IMR-90 (cell line): ENCODE data around the gene FRMPD4.

Source experiments
- CHD1 ChIP-seq: IDR thresholded peaks from 2 replicates; pipeline ENCODE4 v1.6.1; 2012; ENCODE audit warnings: low read depth, low read length, improper control_type of control experiment
- MAFK ChIP-seq: IDR thresholded peaks from 2 replicates; pipeline ENCODE4 v1.6.1; 2012; ENCODE audit warnings: low read depth, low read length, improper control_type of control experiment
- MAZ ChIP-seq: IDR thresholded peaks from 2 replicates; pipeline ENCODE4 v1.6.1; 2012; ENCODE audit warnings: low read depth, mild to moderate bottlenecking, low read length, improper control_type of control experiment, moderate library complexity, borderline replicate concordance
- POLR2A ChIP-seq: IDR thresholded peaks from 2 replicates; pipeline ENCODE4 v1.6.1; 2012; ENCODE audit warnings: mild to moderate bottlenecking, low read depth, low read length
- RAD21 ChIP-seq: IDR thresholded peaks from 2 replicates; pipeline ENCODE4 v1.6.1; 2012; ENCODE audit warnings: low read length, improper control_type of control experiment
- RFX5 ChIP-seq: IDR thresholded peaks from 2 replicates; pipeline ENCODE4 v1.8.0; 2012; ENCODE audit warnings: low read depth, mild to moderate bottlenecking, low read length, moderate library complexity
- SMC3 ChIP-seq: fragments of 150-350 bp; IDR thresholded peaks from 2 replicates; pipeline ENCODE4 v1.6.1; 2016; ENCODE audit warnings: low read depth, mild to moderate bottlenecking, antibody characterized with exemption, low read length, moderate library complexity
- TF ChIP-seq, protein P1 (sequence below): conservative IDR thresholded peaks from 2 replicates; pipeline ENCODE4 v1.5.1; 2012; ENCODE audit warnings: mild to moderate bottlenecking, low read depth, low read length, improper control_type of control experiment
- TF ChIP-seq, protein P2 (sequence below): fragments of 150-350 bp; IDR thresholded peaks from 2 replicates; pipeline ENCODE4 v1.6.1; 2017; ENCODE audit warnings: mild to moderate bottlenecking, antibody characterized with exemption, low read length, low read depth

DNA sequence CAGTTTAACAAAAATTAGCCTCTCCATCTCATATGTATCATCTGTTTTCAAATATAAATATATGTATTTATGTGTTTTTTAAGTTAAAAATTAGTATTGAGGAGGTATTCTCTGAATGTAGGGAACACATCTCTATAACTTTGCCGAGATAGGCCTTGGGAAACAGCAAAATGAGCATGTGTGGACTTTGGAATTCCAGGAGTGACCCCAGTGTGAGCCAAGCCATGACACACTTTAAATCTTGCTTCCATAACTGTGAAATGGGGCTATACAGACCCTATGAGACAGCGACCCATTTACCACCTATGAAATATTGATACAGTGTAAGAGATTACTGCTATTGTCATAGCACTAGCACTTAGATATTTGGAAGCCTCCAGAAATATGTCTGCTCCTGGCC is 58.8 kb downstream of the FRMPD4 start:
- TF ChIP-seq MAZ (no peak), POLR2A (no peak), CHD1 (no peak), SMC3 (no peak), MAFK (no peak), RAD21 (no peak), RFX5 (no peak)
- TF ChIP-seq, protein P1, sequence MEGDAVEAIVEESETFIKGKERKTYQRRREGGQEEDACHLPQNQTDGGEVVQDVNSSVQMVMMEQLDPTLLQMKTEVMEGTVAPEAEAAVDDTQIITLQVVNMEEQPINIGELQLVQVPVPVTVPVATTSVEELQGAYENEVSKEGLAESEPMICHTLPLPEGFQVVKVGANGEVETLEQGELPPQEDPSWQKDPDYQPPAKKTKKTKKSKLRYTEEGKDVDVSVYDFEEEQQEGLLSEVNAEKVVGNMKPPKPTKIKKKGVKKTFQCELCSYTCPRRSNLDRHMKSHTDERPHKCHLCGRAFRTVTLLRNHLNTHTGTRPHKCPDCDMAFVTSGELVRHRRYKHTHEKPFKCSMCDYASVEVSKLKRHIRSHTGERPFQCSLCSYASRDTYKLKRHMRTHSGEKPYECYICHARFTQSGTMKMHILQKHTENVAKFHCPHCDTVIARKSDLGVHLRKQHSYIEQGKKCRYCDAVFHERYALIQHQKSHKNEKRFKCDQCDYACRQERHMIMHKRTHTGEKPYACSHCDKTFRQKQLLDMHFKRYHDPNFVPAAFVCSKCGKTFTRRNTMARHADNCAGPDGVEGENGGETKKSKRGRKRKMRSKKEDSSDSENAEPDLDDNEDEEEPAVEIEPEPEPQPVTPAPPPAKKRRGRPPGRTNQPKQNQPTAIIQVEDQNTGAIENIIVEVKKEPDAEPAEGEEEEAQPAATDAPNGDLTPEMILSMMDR = no peak
- TF ChIP-seq, protein P2, sequence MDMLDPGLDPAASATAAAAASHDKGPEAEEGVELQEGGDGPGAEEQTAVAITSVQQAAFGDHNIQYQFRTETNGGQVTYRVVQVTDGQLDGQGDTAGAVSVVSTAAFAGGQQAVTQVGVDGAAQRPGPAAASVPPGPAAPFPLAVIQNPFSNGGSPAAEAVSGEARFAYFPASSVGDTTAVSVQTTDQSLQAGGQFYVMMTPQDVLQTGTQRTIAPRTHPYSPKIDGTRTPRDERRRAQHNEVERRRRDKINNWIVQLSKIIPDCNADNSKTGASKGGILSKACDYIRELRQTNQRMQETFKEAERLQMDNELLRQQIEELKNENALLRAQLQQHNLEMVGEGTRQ = no peak
